ENCODE measurements around the gene RPLP2.

Gene RPLP2

DNA sequence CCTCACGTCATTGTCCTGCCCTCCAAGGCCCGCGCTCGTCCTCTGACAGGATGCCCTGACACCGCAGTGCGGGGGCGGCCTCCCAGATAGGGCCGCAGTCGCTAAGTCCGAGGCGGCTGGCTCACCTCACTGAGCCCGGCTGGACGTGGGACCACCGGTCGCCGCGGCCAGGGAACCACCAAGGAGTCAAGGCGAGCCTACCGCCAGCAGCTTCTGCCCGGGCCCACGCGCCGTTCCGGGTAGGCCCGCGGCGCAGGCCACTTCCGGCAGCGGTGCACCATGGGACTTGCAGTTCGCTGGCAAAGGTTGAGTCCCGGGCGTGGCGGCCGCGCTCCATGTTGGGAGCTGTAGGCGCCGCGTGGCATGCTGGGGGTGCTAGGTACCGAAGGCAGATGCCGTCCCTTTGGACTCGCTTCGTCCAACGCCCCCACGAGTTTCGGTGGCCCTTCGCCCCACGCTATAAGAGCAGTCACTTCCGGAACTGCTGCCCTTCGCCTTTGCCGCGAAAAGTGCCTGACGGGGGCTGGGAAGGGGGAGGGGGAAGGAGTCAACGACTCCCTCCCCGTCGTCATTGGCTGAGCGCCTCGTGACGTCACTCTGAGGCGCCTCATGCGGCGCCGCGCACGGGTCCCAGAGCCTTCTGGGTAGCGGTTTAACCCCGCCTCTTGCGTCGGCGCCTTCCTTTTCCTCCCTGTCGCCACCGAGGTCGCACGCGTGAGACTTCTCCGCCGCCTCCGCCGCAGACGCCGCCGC, at the start of gene RPLP2:
TSS of gene RPLP2 (plus strand) at position 681 of the 753 bp plus-strand sequence. CDS start 268 bp downstream, outside the sequence.
- TF ChIP-seq ZBTB7A (IDR thresholded peaks at IDR 0.05; ENCODE audit: low read depth) (0 out of 2 replicates have a peak, but pooled peaks have one; percentile 27), CREB1 (IDR thresholded peaks at IDR 0.05; ENCODE audit: low read depth) (peak; percentile 96), YY1 (IDR thresholded peaks at IDR 0.05; ENCODE audit: low read depth) (peak; percentile 82), REST (IDR thresholded peaks at IDR 0.05; ENCODE audit: low read depth) (no peak), MAX (IDR thresholded peaks at IDR 0.05) (peak; percentile 90), NFIC (IDR thresholded peaks at IDR 0.05) (peak; percentile 25; the same call in 1 of the 2 replicates), RAD21 (IDR thresholded peaks at IDR 0.05; ENCODE audit: low read depth) (no peak; the same call in 1 of the 2 replicates), USF1 (IDR thresholded peaks at IDR 0.05) (peak; percentile 29; the same call in 1 of the 2 replicates), CEBPB (IDR thresholded peaks at IDR 0.05) (no peak), EP300 (IDR thresholded peaks at IDR 0.05; ENCODE audit: borderline replicate concordance) (peak; percentile 24; the same call in 1 of the 2 replicates), FOXM1 (IDR thresholded peaks at IDR 0.05; ENCODE audit: borderline replicate concordance, low read depth) (no peak), TCF12 (IDR thresholded peaks at IDR 0.05; ENCODE audit: low read depth) (peak; percentile 66), TAF1 (IDR thresholded peaks at IDR 0.05; ENCODE audit: low read depth) (peak; percentile 90), TEAD4 (IDR thresholded peaks at IDR 0.05) (no peak), EGR1 (IDR thresholded peaks at IDR 0.05) (peak; percentile 90)

DNA sequence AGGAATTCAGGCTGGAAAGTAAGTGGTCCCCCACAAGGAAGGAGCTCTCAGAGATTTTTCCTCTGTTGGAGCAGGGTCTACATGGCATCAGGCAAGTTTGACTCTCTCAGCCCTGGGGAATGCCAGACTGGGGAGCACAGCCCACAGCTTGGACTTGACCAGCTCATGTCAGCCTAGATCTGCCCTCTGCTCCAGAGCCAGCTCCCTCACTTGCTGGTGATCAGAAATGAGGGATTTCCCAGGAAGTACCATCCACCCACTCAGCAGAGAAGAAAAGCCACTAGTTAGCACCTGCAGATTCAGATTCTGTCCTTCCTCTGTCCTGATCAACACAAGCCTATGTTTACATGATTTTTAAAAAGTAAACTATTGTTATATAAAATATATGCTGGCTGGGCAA, 49.5 kb upstream of the RPLP2 start:
- TF ChIP-seq TCF12 (IDR thresholded peaks at IDR 0.05; ENCODE audit: low read depth) (no peak), EGR1 (IDR thresholded peaks at IDR 0.05) (no peak), FOXM1 (IDR thresholded peaks at IDR 0.05; ENCODE audit: borderline replicate concordance, low read depth) (no peak), USF1 (IDR thresholded peaks at IDR 0.05) (no peak), ZBTB7A (IDR thresholded peaks at IDR 0.05; ENCODE audit: low read depth) (no peak), EP300 (IDR thresholded peaks at IDR 0.05; ENCODE audit: borderline replicate concordance) (no peak), CREB1 (IDR thresholded peaks at IDR 0.05; ENCODE audit: low read depth) (no peak)

GRCh38 chr11:761526-762108, 48.1 kb upstream of the RPLP2 start:
- TF ChIP-seq USF1 (IDR thresholded peaks at IDR 0.05) (no peak), FOXM1 (IDR thresholded peaks at IDR 0.05; ENCODE audit: borderline replicate concordance, low read depth) (no peak), MAX (IDR thresholded peaks at IDR 0.05) (no peak), ZBTB7A (IDR thresholded peaks at IDR 0.05; ENCODE audit: low read depth) (no peak), RAD21 (IDR thresholded peaks at IDR 0.05; ENCODE audit: low read depth) (no peak)

GRCh38 chr11:762421-763072, 47.2 kb upstream of the RPLP2 start:
- TF ChIP-seq TAF1 (IDR thresholded peaks at IDR 0.05; ENCODE audit: low read depth) (no peak), CREB1 (IDR thresholded peaks at IDR 0.05; ENCODE audit: low read depth) (no peak), ZBTB7A (IDR thresholded peaks at IDR 0.05; ENCODE audit: low read depth) (no peak), TEAD4 (IDR thresholded peaks at IDR 0.05) (peak; percentile 51), RAD21 (IDR thresholded peaks at IDR 0.05; ENCODE audit: low read depth) (peak; percentile 37; the same call in 1 of the 2 replicates), CEBPB (IDR thresholded peaks at IDR 0.05) (0 out of 2 replicates have a peak, but pooled peaks have one; percentile 1), YY1 (IDR thresholded peaks at IDR 0.05; ENCODE audit: low read depth) (0 out of 2 replicates have a peak, but pooled peaks have one; percentile 11), MAX (IDR thresholded peaks at IDR 0.05) (no peak; the same call in 1 of the 2 replicates)

- TF ChIP-seq MAX (IDR thresholded peaks at IDR 0.05): peak; percentile 27; the same call in 1 of the 2 replicates
- TF ChIP-seq TCF12 (IDR thresholded peaks at IDR 0.05; ENCODE audit: low read depth): no peak
Observed at GRCh38 chr11:763073-763463, 46.7 kb upstream of the RPLP2 start.

Data from Ishikawa (cell line).